Upper lobe of left lung (tissue), 6 donors: Measurements from ENCODE around the gene ATXN1. TPM values are rescaled to one million over a fixed set of nuclear protein-coding genes. Genes with fewer than 3 reads are reported as not detected.

ENCODE experiments used
- ATAC-seq, 2 donors: fragments of 200-7000 bp; cut with Tn5 transposase; one replicate each; pipeline ENCODE4 v1.9.1; 2022; ENCODE audit warnings: mild to moderate bottlenecking in 2 of 2, moderate library complexity in 2 of 2; ENCODE audit not compliant: low FRiP score in 2 of 2
- DNase-seq, 2 donors: peaks; one replicate each; pipeline ENCODE4 v3.0.0-alpha.2; 2019 to 2020
- H3K27ac ChIP-seq, 4 donors: fragments of 200-600 bp; sonication (generic); one replicate each; pipeline ENCODE4 v1.5.1; 2016 to 2019
- H3K27me3 ChIP-seq, 4 donors: fragments of 200-600 bp; sonication (generic); one replicate each; pipeline ENCODE4 v1.5.1; 2017 to 2019
- H3K36me3 ChIP-seq, 4 donors: fragments of 200-600 bp; sonication (generic); one replicate each; pipeline ENCODE4 v1.5.1; 2016 to 2019
- H3K4me1 ChIP-seq, 4 donors: fragments of 200-600 bp; sonication (generic); one replicate each; pipeline ENCODE4 v1.5.1; 2018 to 2019
- H3K4me3 ChIP-seq, 4 donors: fragments of 200-600 bp; sonication (generic); one replicate each; pipeline ENCODE4 v1.5.1; 2017 to 2019; ENCODE audit warnings: mild to moderate bottlenecking in 2 of 4, moderate library complexity in 1 of 4
- H3K9me3 ChIP-seq, 4 donors: fragments of 200-600 bp; sonication (generic); one replicate each; pipeline ENCODE4 v1.5.1; 2018 to 2019
- CTCF ChIP-seq, 6 experiments: fragments of 450-650 bp in 4 of 6; fragments of 200-600 bp in 2 of 6; sonication (generic) in 2 of 6; IDR thresholded peaks; one replicate each; pipeline ENCODE4 v1.5.1; 2016 to 2019; ENCODE audit warnings: antibody characterized with exemption in 6 of 6
- EP300 ChIP-seq, 4 donors: sonication (generic); formaldehyde crosslinking; IDR thresholded peaks; one replicate each; pipeline ENCODE4 v1.5.1; 2017; ENCODE audit warnings: antibody characterized with exemption in 4 of 4, control low read depth in 2 of 4
- POLR2A ChIP-seq, 4 donors: fragments of 450-650 bp; IDR thresholded peaks; one replicate each; pipeline ENCODE4 v1.5.1; 2016 to 2017; ENCODE audit warnings: antibody characterized with exemption in 4 of 4, mild to moderate bottlenecking in 2 of 4
- POLR2AphosphoS5 ChIP-seq, 2 donors: sonication (generic); formaldehyde crosslinking; IDR thresholded peaks; one replicate each; pipeline ENCODE4 v1.5.1; 2017; ENCODE audit warnings: antibody characterized with exemption in 2 of 2
- WGBS, 2 donors: methylation state at CpG; one replicate each; pipeline ENCODE4 v1.1.5; 2017 to 2018; 5-methylcytosine and 5-hydroxymethylcytosine counted together
- total RNA-seq, 6 donors: library from RNA; depleted of rRNA in 4 of 6; stranded (reverse); fragments of >200 nt in 4 of 6; gene quantifications; one replicate each; pipeline versions ENCODE4 v1.1.0 to v1.2.1, GENCODE V29; 2016 to 2021
- donor health status: DM: no; HTN: no; CAD: no; lungs with moderate emphysema.
- donor health status: DM: no; HTN: yes; CAD: no; lungs with severe emphysema.

ATXN1 gene
- total RNA-seq, 6 donors from 2014 or later: 44.2 to 106 (median 71.7) TPM

- Histone ChIP-seq H3K4me3 (no peak overlapping the region), H3K27ac (no peak overlapping the region), H3K4me1 (peaks cover 3 to 10% (median 7%) of the 10 kb centered on the region in 4 donors), H3K27me3 (no peaks in the 10 kb centered on the region), H3K9me3 (no peaks in the 10 kb centered on the region), H3K36me3 (no peaks in the 10 kb centered on the region)
- WGBS, 2 donors: 93 to 94% methylated on average over 3 of the region's 3 CpGs
- TF ChIP-seq POLR2A (IDR thresholded peaks at IDR 0.05) (no peak), POLR2AphosphoS5 (IDR thresholded peaks at IDR 0.05) (no peak), EP300 (IDR thresholded peaks at IDR 0.05) (no peak), CTCF (IDR thresholded peaks at IDR 0.05) (no peak)
- ATAC-seq (no peak), DNase-seq (no peak)
Observed at GRCh38 chr6:16375843-16376242, 385.4 kb downstream of the ATXN1 start.

- peaks cover 3 to 10% (median 7%) of the 10 kb centered on the region in 4 donors for H3K4me1 ChIP-seq
- DNase-seq: no peak
- 60 to 74% methylated on average over 1 of the region's 1 CpG for WGBS, 2 donors
Observed at GRCh38 chr6:16375206-16375605, 386.1 kb downstream of the ATXN1 start.

GRCh38 chr6:16374461-16375200 is 386.6 kb downstream of the ATXN1 start:
- DNase-seq: no peak

More at GRCh38 chr6:16375206-16375605, 386.1 kb downstream of the ATXN1 start:
- Histone ChIP-seq H3K9me3 (no peaks in the 10 kb centered on the region), H3K36me3 (no peaks in the 10 kb centered on the region), H3K27me3 (no peaks in the 10 kb centered on the region), H3K4me3 (no peak overlapping the region), H3K27ac (no peak overlapping the region)
- no peak for ATAC-seq
- TF ChIP-seq EP300 (IDR thresholded peaks at IDR 0.05): no peak
- no peak for TF ChIP-seq POLR2AphosphoS5 (IDR thresholded peaks at IDR 0.05)
- no peak for TF ChIP-seq POLR2A (IDR thresholded peaks at IDR 0.05)
- TF ChIP-seq CTCF (IDR thresholded peaks at IDR 0.05): no peak

GRCh38 chr6:16374016-16374415 is 387.2 kb downstream of the ATXN1 start:
- Histone ChIP-seq H3K4me1 (peaks cover 3 to 10% (median 7%) of the 10 kb centered on the region in 4 donors), H3K27ac (no peak overlapping the region), H3K36me3 (no peaks in the 10 kb centered on the region), H3K4me3 (no peak overlapping the region), H3K27me3 (no peaks in the 10 kb centered on the region), H3K9me3 (no peaks in the 10 kb centered on the region)
- TF ChIP-seq CTCF (IDR thresholded peaks at IDR 0.05): no peak
- no peak for TF ChIP-seq POLR2A (IDR thresholded peaks at IDR 0.05)
- TF ChIP-seq POLR2AphosphoS5 (IDR thresholded peaks at IDR 0.05): no peak
- TF ChIP-seq EP300 (IDR thresholded peaks at IDR 0.05): no peak
- WGBS, 2 donors: 61 to 62% methylated on average over 3 of the region's 3 CpGs
- DNase-seq (no peak), ATAC-seq (no peak)

More at GRCh38 chr6:16374461-16375200, 386.6 kb downstream of the ATXN1 start:
- WGBS, 2 donors: 77 to 83% methylated on average over 10 of the region's 10 CpGs
- no peaks in the 10 kb centered on the region for H3K27me3 ChIP-seq
- no peak overlapping the region for H3K27ac ChIP-seq
- peaks cover 3 to 10% (median 7%) of the 10 kb centered on the region in 4 donors for H3K4me1 ChIP-seq
- no peak for TF ChIP-seq POLR2AphosphoS5 (IDR thresholded peaks at IDR 0.05)
- no peak for TF ChIP-seq POLR2A (IDR thresholded peaks at IDR 0.05)
- TF ChIP-seq CTCF (IDR thresholded peaks at IDR 0.05): no peak
- no peak for TF ChIP-seq EP300 (IDR thresholded peaks at IDR 0.05)
- H3K36me3 ChIP-seq: no peaks in the 10 kb centered on the region
- no peaks in the 10 kb centered on the region for H3K9me3 ChIP-seq
- ATAC-seq: no peak
- no peak overlapping the region for H3K4me3 ChIP-seq
